ENCODE measurements around the gene RUFY4. TPM values are rescaled to one million over a fixed set of nuclear protein-coding genes. Genes with fewer than 3 reads are reported as not detected.

Gene RUFY4
- total and polyA plus RNA-seq, 9 of the 15 experiments (the other 6 are each of a cell fraction or from before 2014, with no cell fraction given) = not detected

- TF ChIP-seq RAD21 (CRISPR knock-in tag; conservative IDR thresholded peaks at IDR 0.05 in 1 of 2, IDR thresholded peaks at IDR 0.05 in 1 of 2) = peak in 1 of 2 experiments; percentile 5; a peak in 1 of 4 replicates
Observed at GRCh38 chr2:218074031-218074430, 5.0 kb downstream of the RUFY4 start (continued).

GRCh38 chr2:218075975-218076811, 7.1 kb downstream of the RUFY4 start:
- H3K27me3 ChIP-seq (ENCODE audit: control insufficient read depth in 2 of 2, insufficient read depth in 2 of 2, low read length in 2 of 2) = peaks cover 0 to 43% of the 10 kb centered on the region in 2 experiments; a peak in 2 of 5 replicates
- FAIRE-seq (no peak), ATAC-seq (no peak), DNase-seq (ENCODE audit: extremely low read depth in 1 of 4, low spot score in 3 of 4) (no peak)
- ChIA-PET POLR2A (interaction anchor here (0.6 kb wide), 1 partner anchor 75 kb away, joined by 3 read pairs; no protein-coding TSS in a partner anchor), CTCF (ENCODE audit: low intra/inter-chr PET ratio) (interaction anchor here (0.6 kb wide), 1 partner anchor 291 kb away, joined by 3 read pairs; no protein-coding TSS in a partner anchor)
- BruUV-seq (replicated peaks) = no TSS peak
- no peaks in the 10 kb centered on the region for H3K36me3 ChIP-seq (ENCODE audit: control insufficient read depth, insufficient read depth, low read length)
- no peaks in the 10 kb centered on the region for H3K9me3 ChIP-seq (replicated peaks; ENCODE audit: control insufficient read depth, insufficient read depth, low read depth, low read length)
- no peaks in the 10 kb centered on the region for H3K79me2 ChIP-seq (ENCODE audit: control insufficient read depth, insufficient read depth, low read length)
- WGBS (ENCODE audit: insufficient coverage, low coverage, missing lambda C conversion rate) = 0% methylated on average over 4 of the region's 10 CpGs
- no peaks in the 10 kb centered on the region for H3K9me1 ChIP-seq (ENCODE audit: control insufficient read depth, insufficient read depth, low read length)
- H3K4me1 ChIP-seq (replicated peaks in 1 of 2; ENCODE audit: control insufficient read depth in 2 of 2, insufficient read depth in 2 of 2, low read length in 2 of 2) = no peaks in the 10 kb centered on the region
- no peak overlapping the region for H3K9ac ChIP-seq (ENCODE audit: insufficient read depth in 1 of 2, low read depth in 2 of 2, low read length in 2 of 2)
- H2AFZ ChIP-seq (ENCODE audit: low read depth, low read length) = no peak overlapping the region
- H4K20me1 ChIP-seq (replicated peaks; ENCODE audit: control insufficient read depth, insufficient read depth, low read length) = no peaks in the 10 kb centered on the region
- TF ChIP-seq PATZ1 (CRISPR knock-in tag; IDR thresholded peaks at IDR 0.05; ENCODE audit: borderline replicate concordance) (no peak), PKNOX1 (IDR thresholded peaks at IDR 0.05) (0 out of 2 replicates have a peak, but pooled peaks have one; percentile 26), HNRNPH1 (optimal IDR thresholded peaks at IDR 0.05; ENCODE audit: low read depth, low read length) (no peak), MCM7 (IDR thresholded peaks at IDR 0.05) (no peak), RFX1 (IDR thresholded peaks at IDR 0.05) (peak; percentile 37; the same call in 1 of the 2 replicates), SPI1 (IDR thresholded peaks at IDR 0.05; ENCODE audit: borderline replicate concordance, low read depth, low read length) (no peak)
- no peak overlapping the region for H3K27ac ChIP-seq (ENCODE audit: extremely low read depth, low read depth, low read length)
- no peak overlapping the region for H3K4me2 ChIP-seq (ENCODE audit: insufficient read depth, low read length)
- no peak overlapping the region for H3K4me3 ChIP-seq
- intact Hi-C loops (cut with micrococcal nuclease) = no loop called here
- in situ Hi-C loops (cut with MboI) = no loop called here

All from K562 (cell line).